CD4-positive, alpha-beta T cell treated with Interleukin-2 at 100 ng/mL for 4 hours (primary cell): ENCODE measurements around the gene LRP10.
A peak's percentile ranks its signal among the peaks of the same experiment; 100 is the strongest.
"Not testable (repeated sequence)": the region's sequence is repeated elsewhere in the genome, so short reads cannot be mapped to it uniquely, and the experiment has no call there.

Experiments used
- DNase-seq: peaks from one replicate; pipeline ENCODE4 v3.0.0-alpha.2; 2020; ENCODE audit warnings: low spot score

LRP10 gene, protein sequence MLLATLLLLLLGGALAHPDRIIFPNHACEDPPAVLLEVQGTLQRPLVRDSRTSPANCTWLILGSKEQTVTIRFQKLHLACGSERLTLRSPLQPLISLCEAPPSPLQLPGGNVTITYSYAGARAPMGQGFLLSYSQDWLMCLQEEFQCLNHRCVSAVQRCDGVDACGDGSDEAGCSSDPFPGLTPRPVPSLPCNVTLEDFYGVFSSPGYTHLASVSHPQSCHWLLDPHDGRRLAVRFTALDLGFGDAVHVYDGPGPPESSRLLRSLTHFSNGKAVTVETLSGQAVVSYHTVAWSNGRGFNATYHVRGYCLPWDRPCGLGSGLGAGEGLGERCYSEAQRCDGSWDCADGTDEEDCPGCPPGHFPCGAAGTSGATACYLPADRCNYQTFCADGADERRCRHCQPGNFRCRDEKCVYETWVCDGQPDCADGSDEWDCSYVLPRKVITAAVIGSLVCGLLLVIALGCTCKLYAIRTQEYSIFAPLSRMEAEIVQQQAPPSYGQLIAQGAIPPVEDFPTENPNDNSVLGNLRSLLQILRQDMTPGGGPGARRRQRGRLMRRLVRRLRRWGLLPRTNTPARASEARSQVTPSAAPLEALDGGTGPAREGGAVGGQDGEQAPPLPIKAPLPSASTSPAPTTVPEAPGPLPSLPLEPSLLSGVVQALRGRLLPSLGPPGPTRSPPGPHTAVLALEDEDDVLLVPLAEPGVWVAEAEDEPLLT

DNA sequence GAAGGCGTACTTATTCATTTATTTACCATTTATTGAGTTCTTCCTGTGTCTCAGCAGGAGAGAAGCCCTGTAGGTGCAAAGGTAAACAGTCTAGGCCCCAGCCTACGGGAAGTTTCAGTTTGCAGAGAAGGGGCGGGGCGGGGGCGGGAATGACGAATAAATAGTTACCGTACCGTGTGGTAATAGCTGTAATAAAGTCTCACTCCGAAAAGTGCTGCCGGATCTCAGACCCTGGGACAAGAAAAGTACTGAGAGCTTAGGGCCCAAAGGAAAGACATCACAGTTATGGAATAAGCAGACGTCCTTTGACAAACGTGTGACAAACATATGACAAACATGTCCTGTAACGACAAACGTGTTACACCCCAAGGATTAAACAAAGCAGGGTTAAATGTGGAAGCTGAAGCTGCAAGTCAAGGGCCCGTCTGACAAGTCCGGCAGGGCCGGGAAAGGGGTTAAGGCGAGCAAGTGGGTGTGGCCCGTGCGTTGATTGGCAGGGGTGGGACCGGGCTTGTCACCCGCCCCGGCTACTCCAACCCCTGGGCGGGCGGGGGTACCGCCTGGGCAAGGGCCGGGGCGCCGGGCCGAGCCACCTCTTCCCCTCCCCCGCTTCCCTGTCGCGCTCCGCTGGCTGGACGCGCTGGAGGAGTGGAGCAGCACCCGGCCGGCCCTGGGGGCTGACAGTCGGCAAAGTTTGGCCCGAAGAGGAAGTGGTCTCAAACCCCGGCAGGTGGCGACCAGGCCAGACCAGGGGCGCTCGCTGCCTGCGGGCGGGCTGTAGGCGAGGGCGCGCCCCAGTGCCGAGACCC lies at the start of gene LRP10:
Gene LRP10 (plus strand): TSS at position 517 of the 809 bp plus-strand sequence. CDS start 564 bp downstream, outside the sequence.
- DNase-seq = peak; percentile 85

GRCh38 chr14:22822016-22822570 lies 49.4 kb upstream of the LRP10 start:
- no peak for DNase-seq

DNA sequence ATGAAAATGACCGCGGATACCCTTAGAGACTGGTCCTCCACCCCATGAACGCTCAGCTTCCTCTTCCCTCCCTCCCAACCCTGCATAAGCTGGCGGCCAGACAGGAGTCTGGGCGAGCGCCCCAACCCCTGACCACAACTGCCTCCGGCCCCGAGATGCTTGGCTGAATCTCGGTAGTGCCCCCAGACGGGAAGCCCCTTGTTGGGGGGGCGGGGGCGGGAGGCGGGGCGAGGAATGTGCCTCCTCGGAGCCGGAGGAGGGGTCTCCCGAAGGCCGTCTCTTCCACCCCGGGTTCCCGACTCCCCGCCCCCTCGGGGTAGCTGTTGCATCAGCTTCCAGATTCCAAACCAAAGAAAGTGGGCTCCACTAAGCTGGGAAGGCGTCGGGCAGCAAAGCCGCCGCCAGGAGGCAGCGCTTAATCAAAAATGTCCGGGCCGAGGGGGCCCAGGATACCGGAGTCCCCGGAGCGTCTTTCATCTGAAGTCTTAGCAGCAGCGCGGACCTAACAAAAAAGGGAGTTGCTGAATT lies 48.9 kb upstream of the LRP10 start:
- peak; percentile 66 for DNase-seq

- peak; percentile 6 for DNase-seq
Observed at GRCh38 chr14:22824711-22825359, 46.7 kb upstream of the LRP10 start.

GRCh38 chr14:22829076-22829660 lies 42.4 kb upstream of the LRP10 start:
- not testable (repeated sequence) for DNase-seq

DNA sequence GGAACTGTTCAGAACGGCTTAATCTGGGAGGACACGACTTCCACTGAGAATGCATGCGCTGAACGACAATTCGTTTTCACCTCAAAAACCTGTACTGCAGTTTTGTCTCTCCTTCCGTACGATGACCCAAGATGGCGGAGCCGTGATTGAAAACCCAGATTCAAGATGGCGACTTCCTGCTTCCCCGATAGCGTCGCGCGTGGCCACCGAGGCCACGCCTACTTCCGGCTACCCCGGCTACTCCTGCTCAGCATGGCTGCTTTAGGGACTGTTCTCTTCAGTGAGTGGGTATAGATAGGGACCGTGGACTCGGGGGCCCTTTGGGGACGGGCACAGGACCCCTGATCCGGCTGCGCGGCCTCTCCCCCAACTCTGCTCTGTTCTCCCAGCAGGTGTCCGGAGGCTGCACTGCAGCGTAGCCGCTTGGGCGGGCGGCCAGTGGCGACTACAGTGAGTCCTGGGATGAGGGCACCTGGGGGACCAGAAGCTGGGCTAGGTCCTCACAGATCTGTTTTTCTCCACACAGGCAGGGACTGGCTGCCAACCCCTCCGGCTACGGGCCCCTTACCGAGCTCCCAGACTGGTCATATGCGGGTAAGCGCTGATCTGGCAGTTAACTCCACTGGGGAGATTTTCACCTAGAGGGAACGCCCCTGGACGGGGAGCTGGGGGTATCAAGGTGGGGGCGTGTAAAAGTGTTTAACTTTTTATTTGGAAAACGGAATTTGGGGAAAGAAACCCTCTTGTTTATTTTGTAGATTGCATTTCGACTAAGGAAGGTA lies 41.7 kb upstream of the LRP10 start, which contains the start of gene MRPL52:
Gene MRPL52 (plus strand): TSS at position 227 of the 782 bp plus-strand sequence. CDS start 26 bp downstream, at position 253.
- peak; percentile 92 for DNase-seq

DNA sequence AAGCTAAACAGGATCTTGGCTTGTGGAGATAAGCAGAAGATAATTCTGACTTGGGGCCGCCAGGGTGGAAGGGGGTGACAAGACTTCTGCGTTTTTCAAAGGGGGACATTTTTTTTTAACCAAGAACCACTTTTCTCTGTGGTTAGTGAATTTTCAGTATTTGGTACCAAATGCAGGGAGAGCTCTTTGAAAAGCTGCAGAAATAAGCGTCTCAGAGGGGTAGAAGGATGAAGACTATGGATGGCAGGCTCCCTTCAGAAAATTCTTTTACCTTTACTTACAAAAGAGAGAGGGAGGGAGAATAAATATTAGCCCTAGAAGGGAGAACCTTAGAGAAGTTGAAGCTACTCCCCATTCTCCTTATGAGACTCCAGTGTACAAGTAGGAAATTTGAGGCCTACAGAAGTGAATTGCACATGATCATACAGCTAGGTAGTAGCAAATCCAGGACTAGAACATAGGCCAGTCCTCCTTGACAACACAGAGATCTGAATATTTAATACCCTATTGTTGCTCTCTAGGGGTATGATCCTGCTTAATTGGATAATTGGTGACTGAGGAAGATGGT lies 41.0 kb upstream of the LRP10 start:
- DNase-seq = no peak

- no peak for DNase-seq
Observed at GRCh38 chr14:22835505-22835904, 36.0 kb upstream of the LRP10 start.

- DNase-seq = no peak
Observed at GRCh38 chr14:22836301-22837113, 35.0 kb upstream of the LRP10 start, which contains the start of gene MMP14. MMP14 (plus strand) TSS chr14:22836585; CDS start chr14:22836818, 233 bp downstream.

DNA sequence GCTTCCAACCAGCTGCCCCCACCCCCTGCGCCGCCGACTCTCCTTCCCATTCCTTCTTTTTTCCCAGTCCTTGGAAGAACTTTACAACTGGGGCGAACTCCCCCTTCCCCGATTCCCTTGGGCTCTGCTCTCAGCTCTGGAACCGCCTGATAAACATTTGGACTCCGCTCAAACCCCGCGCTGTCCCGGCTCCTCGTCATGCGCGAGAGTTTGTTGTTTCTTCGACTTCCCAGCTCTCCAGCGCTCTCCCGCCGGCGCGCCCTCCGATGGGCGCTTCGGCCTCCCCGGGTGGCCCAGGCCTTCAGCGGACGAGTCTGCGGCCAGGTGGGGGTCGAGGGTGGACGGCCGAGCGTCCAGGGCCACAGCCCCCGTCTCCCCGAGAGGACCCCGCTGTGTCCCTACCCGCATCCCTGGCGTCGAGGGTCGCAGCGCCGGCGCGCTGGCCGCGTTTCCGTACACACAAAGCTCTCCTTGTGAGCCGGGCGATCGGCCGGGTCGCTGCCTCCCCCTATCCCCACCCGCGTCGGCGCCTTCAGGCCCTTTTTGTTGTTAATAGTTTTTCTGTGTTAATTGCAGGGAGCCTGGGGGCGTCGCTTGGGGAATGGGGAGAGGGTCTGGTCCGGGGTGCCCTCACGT lies 34.3 kb upstream of the LRP10 start:
- no peak for DNase-seq

DNA sequence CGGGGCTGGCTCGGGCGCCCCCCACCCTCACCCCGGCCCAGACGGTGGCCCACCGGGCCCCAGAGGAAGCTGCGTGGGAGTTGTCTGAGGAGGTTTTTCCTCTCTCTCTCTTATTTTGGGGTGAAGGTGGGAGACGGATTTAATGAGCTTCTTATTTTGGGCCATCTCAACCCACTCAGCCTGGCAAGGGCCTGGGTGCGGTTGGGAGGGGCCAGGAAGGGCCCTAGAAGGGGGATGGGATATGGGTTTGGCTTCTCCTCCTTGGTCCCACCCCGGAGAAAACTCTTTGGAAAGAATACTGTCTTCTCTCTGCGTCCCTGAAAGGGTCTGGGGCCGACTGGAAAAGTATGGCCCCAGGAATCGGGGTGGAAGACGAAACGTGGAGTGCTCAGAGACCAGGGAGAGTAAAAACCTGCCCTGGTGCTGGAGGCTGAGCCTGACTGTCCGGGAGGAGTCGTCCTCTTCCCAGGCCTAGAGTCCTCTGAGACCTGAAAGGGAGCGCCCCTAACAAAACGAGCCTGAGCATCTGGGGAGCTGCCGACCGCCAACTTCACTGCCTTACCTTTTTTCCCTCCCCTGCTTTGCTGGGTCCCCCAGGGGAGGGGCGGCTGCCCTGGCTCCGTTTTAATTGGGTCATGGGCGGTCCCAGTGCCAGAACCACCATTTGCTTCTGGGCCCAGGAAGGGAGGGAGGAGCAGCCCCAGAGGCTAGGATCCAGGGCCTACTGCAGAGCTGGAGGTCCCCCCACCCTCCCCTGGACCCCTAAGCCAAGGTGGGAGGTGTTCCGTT lies 33.6 kb upstream of the LRP10 start:
- no peak for DNase-seq

DNA sequence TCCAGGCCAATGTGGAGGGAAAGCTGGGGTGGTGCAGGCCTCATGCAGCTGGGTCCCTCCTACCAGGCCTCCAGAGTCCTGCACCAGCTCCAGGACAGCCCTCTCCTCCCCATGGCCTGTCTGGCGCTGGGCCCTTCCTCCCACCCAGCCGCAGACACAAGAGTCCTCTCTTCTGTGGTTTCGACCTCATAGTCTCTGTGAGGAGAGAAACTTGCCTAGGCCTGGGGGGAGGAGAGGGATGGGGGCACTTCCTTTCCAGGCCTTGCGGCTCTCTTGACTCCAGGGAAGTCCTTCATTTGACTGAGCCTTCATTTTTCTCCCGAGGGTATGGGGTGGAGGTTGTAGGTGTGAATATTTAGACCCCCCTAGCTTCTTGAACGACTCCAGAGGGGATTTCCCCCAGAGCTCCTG lies 32.9 kb upstream of the LRP10 start:
- no peak for DNase-seq

- DNase-seq = no peak
Observed at GRCh38 chr14:22839159-22839779, 32.3 kb upstream of the LRP10 start.

GRCh38 chr14:22841311-22841710 lies 30.2 kb upstream of the LRP10 start:
- no peak for DNase-seq

DNA sequence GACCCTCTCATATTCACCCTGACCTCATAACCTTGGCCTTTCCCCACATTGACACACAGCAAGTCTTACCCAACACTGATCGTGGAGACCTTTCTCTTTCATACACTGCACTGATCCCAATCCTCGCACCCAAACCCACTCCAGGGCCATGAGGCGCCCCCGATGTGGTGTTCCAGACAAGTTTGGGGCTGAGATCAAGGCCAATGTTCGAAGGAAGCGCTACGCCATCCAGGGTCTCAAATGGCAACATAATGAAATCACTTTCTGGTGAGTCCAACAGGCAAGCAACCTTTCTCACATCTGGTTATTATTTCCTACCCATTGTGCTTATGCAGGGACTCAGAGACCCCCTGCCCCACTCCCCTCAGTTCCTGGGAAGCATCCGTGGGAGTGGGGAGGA lies 29.8 kb upstream of the LRP10 start:
- DNase-seq = no peak

DNA sequence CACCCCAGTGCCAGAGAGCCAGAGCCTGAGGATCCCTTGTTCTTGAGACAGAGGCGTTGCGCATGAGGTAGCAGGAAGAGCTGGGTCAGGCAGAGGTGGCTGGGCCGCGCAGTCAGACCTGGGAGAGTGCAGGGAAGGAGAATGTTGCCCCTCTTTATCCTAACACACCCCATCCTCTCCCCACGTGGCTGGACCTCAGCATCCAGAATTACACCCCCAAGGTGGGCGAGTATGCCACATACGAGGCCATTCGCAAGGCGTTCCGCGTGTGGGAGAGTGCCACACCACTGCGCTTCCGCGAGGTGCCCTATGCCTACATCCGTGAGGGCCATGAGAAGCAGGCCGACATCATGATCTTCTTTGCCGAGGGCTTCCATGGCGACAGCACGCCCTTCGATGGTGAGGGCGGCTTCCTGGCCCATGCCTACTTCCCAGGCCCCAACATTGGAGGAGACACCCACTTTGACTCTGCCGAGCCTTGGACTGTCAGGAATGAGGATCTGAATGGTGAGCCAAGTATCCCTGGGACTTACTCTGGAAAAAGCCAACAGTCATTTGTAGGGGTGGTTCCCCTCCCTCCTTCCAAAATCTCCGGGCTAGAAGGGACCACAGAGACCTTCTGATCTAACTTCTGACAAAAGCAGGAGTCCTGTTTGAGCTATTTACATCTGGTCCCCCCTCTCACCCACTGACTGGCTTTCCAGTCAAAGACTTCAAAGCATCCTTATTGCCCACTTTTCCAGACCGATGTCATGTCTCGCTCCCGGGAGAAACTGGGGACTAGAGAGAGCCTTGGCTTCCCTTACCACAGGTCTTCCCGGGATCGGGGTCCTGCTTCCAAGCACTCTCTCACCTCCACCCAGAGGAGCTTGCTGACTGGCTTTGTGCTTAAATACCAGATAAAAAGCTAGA lies 29.1 kb upstream of the LRP10 start:
- DNase-seq = no peak
